ENCODE results near the gene MACROH2A2.

The MACROH2A2 gene

DNA sequence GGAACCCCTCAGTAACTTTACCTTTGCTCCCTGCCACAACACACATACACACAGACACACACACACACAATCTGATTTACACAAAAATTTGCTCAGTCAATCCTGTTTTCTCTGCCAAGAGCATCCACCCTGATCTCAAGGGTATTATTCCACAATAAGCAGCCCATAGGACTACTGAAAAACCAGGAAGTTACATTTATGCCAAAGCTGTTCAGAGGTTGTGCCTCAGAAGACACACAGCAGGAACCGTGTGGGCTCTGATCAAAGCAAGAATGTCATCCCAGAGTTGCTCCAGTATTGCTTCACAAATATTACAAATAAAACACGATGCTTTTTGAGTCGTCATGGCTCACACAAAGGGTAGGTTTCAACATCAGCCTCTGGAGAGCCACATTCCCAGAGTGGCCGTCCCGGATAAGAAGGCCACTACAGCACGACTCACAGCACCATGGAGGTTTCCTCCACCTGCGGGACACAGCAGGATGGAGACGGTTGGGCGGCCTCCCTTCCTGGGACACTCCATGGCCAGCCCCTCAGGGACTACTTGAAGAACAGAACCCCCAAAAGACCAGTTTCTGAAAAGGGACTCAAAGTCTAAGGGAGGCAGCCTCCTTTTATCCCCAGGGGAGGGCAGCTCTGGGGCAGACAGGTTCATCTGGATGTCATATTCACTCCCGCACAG is 78.4 kb downstream of the MACROH2A2 start:
- no peak for DNase-seq (ENCODE audit: low read depth)

DNA sequence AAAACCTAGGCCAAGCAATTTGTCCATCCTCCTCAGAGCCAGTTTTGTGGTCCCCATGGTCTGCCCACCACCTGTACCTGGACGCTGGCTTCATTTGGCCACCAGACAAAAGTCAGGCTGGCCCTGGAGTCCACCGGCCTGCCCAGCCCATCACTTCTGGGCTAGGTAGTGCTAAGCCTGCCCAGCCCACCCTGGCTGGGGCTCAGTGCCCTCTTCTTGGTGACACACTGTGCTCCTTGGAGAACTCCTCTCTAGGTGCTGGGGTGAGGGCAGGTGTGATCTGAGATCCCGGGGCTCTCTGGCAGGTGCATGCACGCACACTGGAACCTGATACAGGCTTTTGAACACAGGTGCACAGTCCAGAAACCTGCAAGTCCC is 78.9 kb downstream of the MACROH2A2 start:
- no peak for DNase-seq (ENCODE audit: low read depth)

DNA sequence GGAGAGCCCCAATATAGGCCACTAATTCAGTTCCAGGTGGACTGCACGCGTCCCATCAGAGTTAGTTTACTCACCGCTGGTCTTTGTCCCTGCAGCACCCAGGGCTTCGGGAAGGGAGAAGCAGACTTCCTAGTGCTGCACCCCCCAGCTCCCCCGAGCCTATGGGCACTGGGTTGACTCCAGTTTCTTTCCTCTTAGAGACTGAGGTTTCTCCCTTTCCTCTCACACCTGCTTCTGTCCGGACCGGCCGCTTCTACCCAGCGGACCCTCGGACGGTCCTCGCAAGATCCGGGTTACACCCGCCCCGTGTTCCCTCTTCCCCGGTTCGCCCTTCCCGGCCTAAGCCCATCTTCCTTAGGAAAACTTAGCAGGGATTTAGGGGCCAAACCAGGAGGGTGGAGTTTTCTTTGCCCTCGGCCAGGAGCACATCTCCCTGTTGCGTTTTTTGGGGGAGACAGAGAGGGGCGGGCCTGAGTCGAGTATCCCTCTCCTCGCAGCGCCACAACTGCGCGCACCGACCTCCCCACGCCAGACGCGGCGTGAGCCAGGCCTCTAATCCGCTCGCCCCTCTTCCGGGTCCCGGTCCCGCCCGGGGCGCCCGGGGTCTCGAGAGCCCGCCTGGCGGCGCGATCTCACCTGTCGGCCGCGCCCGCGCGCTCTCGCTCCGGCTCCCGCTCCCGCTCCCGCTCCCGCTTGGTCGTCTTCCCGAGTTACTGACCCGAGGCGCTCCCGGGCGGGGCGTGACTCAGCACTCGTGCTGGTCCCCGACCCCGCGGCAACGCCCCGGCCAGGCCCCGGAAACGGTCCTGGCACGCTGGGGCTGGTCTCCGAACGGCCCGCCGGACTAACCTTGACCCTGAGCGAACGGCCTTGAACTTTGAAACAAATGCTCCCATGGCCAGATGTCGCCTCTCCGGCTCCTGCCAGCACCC is 79.7 kb downstream of the MACROH2A2 start, which contains the start of gene AIFM2:
AIFM2 (minus strand) TSS at position 728 of the 932 bp plus-strand sequence. CDS start 8,741 bp downstream, outside the sequence.
- peak; percentile 14 for DNase-seq (ENCODE audit: low read depth)

DNA sequence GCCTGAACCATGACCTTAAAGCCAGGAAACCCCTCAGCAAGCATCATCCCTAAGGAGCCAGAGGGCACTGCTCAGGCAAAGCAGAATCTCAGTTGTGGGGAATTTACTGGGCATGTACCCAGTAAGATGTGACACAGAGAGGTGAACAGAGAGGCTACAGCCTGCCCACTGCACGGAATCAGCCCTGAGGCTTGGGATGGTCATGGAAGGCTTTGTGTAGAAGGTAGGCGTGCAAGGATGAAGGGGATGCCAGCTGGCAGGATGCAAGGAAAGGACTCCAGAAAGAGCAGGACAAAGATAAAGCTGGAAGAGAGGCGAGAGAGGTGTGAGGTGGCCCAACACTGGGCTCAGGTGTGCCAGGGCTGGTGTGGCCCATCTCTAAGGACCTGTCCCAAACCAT is 82.4 kb downstream of the MACROH2A2 start:
- no peak for DNase-seq (ENCODE audit: low read depth)

DNA sequence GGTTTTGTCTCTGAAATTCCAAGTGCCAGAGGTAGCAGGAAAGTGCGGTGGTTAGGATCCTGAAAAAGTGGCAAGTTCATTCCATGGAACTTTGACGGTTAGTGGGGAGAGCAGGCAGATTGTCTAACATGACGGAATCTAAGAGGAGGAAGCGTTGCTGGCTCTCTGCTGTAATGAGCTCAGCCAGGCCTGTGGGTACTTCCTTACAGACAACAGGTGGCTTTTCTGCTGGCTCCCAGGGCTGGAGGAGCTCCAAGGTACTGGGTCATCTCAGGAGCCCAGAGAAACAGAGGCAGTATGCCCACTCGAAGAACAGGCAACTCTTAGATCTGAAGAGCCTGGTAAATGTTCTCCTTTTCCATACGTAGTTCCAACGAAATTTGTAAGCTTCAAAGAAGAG is 83.0 kb downstream of the MACROH2A2 start:
- DNase-seq (ENCODE audit: low read depth) = no peak

DNA sequence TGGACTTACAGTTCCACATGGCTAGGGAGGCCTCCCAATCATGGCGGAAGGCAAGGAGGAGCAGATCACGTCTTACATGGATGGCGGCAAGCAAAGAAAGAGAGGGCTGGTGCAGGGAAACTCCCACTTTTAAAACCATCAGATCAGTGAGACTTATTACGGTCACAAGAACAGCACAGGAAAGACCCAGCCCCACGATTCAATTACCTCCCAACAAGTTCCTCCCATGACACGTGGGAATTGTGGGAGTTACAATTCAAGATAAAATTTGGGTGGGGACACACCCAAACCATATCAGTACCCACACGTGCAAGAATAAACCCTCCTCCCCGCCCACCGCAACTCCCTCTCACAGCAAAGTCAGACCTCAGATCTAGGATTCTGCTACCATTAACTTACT is 84.5 kb downstream of the MACROH2A2 start:
- no peak for DNase-seq (ENCODE audit: low read depth)

DNA sequence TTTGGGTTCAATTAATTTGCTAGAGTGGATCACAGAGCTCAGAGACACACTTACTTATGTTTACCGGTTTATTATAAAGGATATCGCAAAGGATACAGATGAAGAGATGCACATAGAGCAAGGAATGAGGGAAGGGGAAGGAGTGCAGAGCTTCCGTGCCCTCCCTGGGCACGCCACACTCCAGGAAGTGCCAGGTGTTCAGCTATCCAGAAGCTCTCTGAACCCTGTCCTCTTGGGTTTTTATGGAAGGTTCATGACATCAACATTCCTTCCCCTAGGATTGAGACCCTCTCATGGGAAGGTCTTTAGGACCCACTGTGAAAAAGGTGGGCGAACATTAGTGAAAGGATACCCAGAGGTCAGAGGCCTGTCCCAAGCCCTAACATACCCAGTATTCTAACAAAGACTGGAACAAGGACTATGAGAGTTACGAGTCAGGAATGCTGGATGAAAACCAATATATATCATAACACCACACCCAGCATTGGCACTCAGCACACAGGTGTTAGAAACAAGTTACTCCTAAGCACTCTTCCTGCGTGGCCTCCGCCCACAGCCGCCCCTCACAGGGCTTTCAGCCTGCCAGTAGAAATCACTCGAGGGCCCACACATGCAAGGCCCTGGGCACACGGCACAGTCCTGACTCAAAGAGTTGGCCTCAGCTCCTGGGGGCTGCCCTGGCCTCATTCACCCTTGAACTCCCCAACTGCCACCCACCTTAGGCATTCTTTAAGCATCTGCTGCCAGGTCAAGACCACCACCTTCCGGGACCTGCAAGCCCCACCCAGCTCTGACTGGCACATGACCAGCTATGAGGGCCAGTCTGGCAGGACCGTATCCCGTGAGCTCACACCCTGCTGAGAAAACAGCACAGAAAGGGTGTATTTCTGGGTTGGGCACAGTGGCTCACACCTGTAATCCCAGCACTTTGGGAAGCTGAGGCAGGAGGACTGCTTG is 85.6 kb downstream of the MACROH2A2 start:
- no peak for DNase-seq (ENCODE audit: low read depth)

DNA sequence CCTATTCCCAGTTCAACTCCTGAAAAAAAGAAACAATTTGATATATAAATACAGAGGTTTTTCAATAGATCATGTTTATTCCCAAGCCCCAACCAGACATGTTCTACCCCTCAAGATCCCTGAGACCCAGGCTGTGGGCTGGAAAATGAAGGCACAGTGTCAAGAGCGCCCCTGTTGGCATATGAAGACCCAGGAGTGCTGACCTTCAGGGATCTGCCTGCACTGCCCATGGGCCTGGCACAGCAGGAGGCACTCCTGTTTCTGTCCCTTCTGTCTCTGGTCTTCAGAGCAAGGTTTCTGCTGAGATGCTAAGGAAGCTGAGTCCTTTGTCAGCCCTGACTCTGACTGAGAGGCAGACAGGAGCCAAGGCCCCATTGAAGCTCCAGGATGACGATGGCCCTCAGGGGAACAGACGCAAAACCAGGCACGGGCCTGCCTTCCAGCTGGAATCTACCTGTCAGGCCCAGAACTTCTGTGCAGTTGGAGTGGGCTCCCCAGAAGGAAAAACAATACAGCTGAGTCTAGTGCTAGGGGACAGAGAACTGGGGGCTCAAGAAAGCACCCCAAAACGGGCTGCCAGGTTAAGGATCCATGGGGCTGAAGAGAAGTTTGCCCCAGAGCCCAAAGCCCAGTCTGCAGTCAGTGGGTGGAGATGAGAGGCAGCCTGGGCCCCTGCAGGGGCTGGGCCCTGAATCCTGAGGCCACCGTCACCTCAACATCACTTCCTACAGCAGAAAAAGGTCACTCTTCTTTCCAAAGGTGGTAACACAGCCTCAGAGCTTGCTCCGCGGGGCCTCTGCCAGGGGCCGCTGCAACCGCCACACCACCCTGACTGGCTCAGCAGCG is 86.7 kb downstream of the MACROH2A2 start:
- no peak for DNase-seq (ENCODE audit: low read depth)

DNA sequence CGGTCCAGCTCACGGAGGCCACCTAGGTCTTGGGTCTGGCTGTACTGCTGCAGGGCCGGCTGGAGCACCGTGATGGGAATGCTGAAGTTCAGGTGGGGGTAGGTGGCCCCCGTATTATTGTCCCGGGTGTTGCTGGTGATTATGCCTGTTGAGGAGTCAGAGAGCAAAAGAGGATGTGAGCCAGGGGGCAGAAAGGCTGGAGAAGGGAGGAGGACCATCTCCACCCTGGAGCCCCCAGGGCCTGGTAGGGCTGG is 87.3 kb downstream of the MACROH2A2 start:
- DNase-seq (ENCODE audit: low read depth) = no peak

DNA sequence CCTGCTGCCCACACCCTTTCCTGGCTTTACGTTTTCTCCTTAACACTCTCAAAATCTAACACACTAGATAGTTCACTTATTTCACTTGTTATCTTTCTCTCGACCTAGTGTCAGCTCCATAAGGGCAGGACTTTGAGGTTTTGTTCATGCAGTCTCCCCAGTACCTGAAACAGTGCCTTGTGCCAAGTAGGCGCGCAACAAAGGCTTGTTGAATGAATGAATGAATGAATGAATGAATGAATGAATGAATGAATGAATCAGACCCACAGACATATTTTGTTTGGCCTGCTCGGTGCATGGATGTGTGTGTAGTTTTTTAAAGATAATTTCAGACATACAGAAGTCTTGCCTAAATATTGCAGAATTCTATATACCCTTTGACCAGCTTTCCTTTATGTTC is 87.7 kb downstream of the MACROH2A2 start:
- no peak for DNase-seq (ENCODE audit: low read depth)

DNA sequence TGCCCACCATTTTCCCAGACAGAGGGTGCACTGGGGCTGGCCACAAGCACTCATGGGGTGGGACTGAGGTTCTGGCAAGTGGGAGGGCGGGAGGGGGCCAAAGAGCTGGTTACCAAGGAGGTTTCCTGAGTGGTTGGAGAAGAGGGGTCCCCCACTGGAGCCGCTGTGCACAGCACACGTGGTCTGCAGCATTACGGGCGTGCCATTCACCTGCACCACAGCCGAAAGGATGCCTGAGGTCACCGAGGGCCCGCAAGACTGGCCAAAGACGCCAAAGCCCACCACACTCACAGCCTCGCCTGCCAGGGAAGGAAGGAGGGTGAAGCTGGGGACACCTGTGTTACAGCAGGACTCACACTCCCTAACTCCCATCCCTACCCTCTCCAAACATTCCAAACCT is 89.9 kb downstream of the MACROH2A2 start:
- no peak for DNase-seq (ENCODE audit: low read depth)

DNA sequence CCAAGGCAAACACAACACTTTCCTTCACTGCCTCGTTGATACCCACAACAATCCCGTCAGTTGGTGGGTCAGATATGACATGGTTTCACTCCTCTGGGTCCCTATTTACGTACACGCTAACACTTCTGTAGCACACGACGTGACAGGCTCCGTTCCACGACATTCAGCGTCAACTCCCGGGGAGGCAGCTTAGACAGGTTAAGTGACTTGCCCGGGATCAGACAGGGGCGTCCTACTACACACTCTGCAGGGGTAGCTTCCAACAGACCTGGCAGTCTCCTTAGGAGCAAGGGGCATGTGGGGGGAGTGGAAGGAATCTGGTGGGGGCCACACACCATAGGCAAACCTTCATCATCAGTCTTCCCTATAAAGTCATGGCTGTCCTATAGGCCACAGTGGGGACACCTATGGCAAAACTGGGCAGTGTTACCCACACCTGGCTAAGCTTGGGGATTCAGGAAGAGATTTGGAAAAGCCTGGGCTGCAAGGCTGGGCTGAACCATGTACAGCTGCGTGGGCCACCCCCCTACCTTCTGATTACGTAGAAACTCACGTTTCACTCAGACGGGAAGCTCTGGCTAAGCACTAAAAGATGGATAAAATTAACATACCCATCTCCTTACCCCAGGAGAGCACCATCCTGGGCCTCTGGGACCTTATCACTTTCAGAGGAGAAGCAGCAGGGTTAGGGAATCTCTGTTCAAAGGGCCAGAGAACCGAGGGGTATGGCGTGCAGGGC is 91.9 kb downstream of the MACROH2A2 start:
- DNase-seq (ENCODE audit: low read depth) = no peak

DNA sequence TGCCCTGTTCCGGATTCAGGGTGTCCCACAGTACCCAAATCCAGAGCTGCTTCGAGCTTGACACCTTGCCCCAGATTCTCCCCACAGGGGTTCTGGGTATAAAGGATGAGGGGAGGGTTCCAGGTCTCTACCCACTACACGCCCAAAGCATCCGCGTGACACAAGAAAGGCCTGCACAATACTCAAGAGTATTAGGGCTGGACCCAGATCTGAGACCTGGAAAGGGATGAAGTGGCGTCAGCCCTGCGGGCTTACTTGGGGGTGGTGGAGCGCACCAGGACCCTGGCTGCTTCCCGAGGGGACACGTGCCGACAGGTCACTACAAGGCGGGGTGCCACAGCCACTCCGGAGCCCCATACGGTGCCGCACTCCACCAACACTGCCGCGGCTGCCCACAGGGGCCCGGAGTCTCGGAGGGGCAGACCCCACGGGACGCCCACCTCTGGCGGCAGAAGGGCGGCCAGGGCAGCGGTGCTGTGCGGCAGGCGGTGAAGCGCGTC is 92.6 kb downstream of the MACROH2A2 start:
- DNase-seq (ENCODE audit: low read depth) = no peak

DNA sequence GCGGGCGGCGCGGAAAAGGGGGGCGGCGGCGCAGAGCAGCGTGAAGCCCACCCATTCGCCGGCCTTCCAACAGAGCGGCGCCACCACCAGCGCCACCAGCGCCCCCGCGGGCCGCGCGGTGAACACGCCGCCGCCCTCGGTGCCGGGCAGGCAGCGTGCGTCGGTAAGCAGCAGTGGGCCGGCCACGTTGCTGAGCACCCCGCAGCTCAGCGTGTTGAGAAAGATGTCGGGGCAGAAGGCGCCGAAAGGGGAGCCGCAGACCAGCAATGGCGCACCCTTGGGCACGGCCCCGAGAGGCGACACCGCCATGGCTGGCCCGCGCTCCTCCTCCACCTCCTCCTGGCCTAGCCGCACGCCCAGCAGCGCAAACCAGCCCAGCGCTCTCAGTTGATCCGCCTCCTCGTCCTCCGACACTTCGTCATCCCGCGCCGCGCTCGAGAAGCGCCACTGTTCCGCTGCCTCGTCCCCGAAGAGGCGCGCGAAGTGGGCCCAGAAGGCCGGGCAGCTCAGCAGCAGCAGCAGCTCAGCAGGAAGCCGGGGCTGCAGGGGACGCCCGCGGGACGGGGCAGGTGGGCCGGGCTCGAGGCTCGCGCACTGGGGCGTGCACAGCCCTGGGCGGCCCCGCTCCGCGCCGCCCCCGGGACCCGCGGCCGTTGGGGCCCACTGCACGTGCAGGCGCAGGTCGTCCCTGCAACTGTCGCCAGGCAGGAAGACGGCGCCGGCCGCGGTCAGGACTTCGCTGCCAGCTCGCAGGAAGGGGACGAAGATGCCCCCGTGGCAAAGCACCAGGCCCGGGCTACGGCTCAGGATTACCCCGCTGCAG is 93.2 kb downstream of the MACROH2A2 start:
- DNase-seq (ENCODE audit: low read depth) = peak; percentile 47

DNA sequence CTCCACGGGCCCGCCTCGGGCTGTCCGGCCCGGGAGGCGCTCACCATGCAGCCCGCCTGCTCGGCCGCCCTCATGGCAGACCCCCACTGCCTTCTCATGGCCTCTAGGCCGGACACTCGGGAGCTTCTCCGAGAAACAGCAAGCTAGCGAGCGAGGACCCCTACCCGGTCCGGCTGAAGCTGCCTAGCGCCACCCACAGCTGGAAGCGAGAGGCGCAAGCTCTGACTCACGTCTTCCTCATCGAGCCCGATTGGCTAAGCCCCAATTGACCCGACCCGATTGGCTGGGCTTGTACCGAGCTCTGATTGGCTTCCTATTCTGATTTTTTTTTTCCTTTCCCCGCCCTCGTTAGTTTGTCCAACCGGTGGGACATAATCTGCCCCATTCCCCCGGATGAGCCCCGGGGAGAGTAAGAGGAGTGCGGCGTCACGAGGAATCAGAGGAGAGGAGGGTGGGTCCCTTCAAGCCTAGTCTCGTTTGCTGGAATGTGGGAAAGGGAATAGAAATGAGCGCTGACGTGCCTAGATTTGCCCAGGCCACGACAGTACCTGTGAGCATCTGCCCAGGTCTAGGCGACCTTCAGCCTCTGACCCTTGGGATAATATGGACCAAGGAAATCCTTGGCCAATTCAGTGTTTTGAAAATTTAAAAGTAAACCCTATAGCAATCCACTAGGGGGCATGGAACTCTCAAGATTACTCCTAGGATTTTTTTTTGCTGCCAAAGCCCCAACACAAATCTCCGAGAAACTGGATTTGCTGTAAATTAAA is 94.0 kb downstream of the MACROH2A2 start, which contains the start of gene TYSND1:
TYSND1 (minus strand) TSS at position 212 of the 770 bp plus-strand sequence; CDS start at position 98, 114 bp downstream.
- peak; percentile 69 for DNase-seq (ENCODE audit: low read depth)

DNA sequence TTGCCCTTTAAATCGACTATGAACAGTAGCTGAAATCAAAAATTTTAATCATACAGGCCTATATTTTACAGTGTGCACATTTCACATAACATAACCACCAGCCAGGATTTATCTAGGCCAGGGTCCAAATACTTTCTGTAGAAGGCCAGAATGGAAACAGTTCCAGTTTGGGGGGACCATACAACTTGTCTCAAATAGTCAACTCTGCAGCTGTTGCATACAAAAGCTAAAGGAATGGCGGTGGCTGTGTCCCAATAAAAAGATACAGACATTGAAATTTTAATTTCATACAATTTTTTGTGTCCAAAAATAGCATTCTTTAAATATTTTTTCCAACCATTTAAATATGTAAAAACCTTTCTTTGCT is 94.6 kb downstream of the MACROH2A2 start:
- no peak for DNase-seq (ENCODE audit: low read depth)

DNA sequence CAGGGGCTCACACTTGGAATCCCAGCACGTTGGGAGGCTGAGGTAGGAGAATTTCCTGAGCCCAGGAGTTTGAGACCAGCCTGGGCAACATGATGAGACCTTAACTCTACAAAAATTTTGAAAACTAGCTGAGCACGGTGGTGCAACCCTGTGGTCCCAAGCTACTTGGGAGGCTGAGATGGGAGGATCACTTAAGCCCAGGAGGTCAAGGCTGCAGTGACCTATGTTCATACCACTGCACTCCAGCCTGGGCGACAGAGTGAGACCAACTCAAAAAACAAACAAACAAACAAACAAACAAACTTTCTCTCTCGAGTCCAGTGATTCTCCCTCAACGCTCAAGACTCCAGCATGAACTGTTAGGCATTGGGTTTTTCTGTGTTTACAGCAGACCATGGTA is 95.9 kb downstream of the MACROH2A2 start:
- DNase-seq (ENCODE audit: low read depth) = no peak

DNA sequence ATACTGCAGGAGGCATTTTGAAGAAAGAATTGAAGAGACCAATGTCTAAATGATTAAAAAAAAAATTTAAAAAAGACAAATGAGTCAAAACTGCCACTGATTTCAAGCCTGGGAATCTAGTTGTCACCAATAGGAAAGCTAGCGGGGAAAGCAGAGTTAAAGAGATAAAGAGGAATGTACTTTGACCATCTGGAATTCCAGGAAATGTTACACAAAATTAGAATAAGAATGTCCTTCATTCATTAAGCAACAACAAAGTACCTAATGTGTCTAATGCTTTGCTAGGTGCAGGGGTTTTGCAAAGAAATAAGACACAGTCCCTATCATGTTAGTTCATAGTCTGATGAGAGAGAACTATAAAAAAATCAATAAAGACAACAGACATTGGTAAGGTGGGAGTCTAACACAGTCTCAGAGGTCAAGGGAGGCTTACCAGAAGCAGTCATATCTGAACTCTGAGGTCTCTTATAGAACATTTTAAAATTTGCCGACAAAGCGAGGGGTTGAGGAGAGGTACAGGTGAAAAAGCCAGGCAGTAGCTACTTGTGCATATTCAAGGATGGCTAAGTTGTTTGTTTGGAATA is 102.7 kb downstream of the MACROH2A2 start:
- DNase-seq (ENCODE audit: low read depth) = no peak
